HUES64 (cell line): ENCODE measurements around the gene TMEM259.

Experiments
- H3K27ac ChIP-seq: 2 replicates; pipeline ENCODE4 v1.7.0; 2013; ENCODE audit warnings: low read depth, low read length, inconsistent platforms
- H3K27me3 ChIP-seq: 2 replicates; pipeline ENCODE4 v1.6.1; 2013; ENCODE audit warnings: mild to moderate bottlenecking, low read length; ENCODE audit not compliant: insufficient read depth
- H3K36me3 ChIP-seq: 2 replicates; pipeline ENCODE4 v1.6.1; 2013; ENCODE audit warnings: mild to moderate bottlenecking, low read length; ENCODE audit not compliant: insufficient read depth
- H3K4me1 ChIP-seq: 2 replicates; pipeline ENCODE4 v1.6.1; 2013; ENCODE audit warnings: mild to moderate bottlenecking, low read length, moderate library complexity; ENCODE audit not compliant: insufficient read depth
- H3K4me3 ChIP-seq: 2 replicates; pipeline ENCODE4 v1.5.1; 2013; ENCODE audit warnings: mild to moderate bottlenecking, low read length, moderate library complexity
- H3K9ac ChIP-seq: 2 replicates; pipeline ENCODE4 v1.6.1; 2013; ENCODE audit warnings: mild to moderate bottlenecking, low read depth, low read length
- H3K9me3 ChIP-seq: 2 replicates; pipeline ENCODE4 v1.6.1; 2013; ENCODE audit warnings: low read depth, low read length; ENCODE audit not compliant: insufficient read depth
- WGBS: fragments of 150-250, 120-280 bp; methylation state at CpG from one replicate; pipeline ENCODE4 v1.1.7; 2013; ENCODE audit warnings: missing lambda C conversion rate; 5-methylcytosine and 5-hydroxymethylcytosine counted together

The TMEM259 gene

GRCh38 chr19:988510-988909 lies 32.4 kb downstream of the TMEM259 start:
- Histone ChIP-seq H3K9me3 (no peaks in the 10 kb centered on the region), H3K4me1 (peaks cover 2% of the 10 kb centered on the region), H3K36me3 (peaks cover 59% of the 10 kb centered on the region), H3K9ac (no peak overlapping the region), H3K27ac (no peak overlapping the region), H3K27me3 (no peaks in the 10 kb centered on the region), H3K4me3 (no peak overlapping the region)
- WGBS: 88% methylated on average over 15 of the region's 15 CpGs

- H3K27me3 ChIP-seq: no peaks in the 10 kb centered on the region
- H3K9me3 ChIP-seq: no peaks in the 10 kb centered on the region
- H3K36me3 ChIP-seq: peaks cover 54% of the 10 kb centered on the region
- H3K27ac ChIP-seq: no peak overlapping the region
- no peak overlapping the region for H3K9ac ChIP-seq
- WGBS: 75% methylated on average over 14 of the region's 14 CpGs
- no peak overlapping the region for H3K4me3 ChIP-seq
- peaks cover 2% of the 10 kb centered on the region for H3K4me1 ChIP-seq
Measured at GRCh38 chr19:988081-988480, 32.8 kb downstream of the TMEM259 start.

- no peak overlapping the region for H3K9ac ChIP-seq
- no peaks in the 10 kb centered on the region for H3K9me3 ChIP-seq
- H3K27ac ChIP-seq: no peak overlapping the region
- WGBS: 90% methylated on average over 14 of the region's 14 CpGs
- H3K4me3 ChIP-seq: no peak overlapping the region
- no peaks in the 10 kb centered on the region for H3K27me3 ChIP-seq
- H3K36me3 ChIP-seq: peaks cover 44% of the 10 kb centered on the region
- H3K4me1 ChIP-seq: peaks cover 5% of the 10 kb centered on the region
Measured at GRCh38 chr19:986083-986482, 34.8 kb downstream of the TMEM259 start.

- under 1% methylated on average over 78 of the region's 78 CpGs for WGBS
Measured at GRCh38 chr19:984165-984967, 36.6 kb downstream of the TMEM259 start, which contains the start of gene WDR18. TSS of gene WDR18 (plus strand) at chr19:984345. CDS start at chr19:984354, 9 bp downstream.

GRCh38 chr19:982567-983170 lies 38.3 kb downstream of the TMEM259 start:
- WGBS: 7% methylated on average over 46 of the region's 46 CpGs
- H3K4me3 ChIP-seq: 0 out of 2 replicates have a peak overlapping the region, but pooled peaks have one; percentile 22
- peaks cover 14% of the 10 kb centered on the region; the same call in 1 of the 2 replicates for H3K4me1 ChIP-seq
- H3K9ac ChIP-seq: no peak overlapping the region
- no peaks in the 10 kb centered on the region for H3K9me3 ChIP-seq
- H3K27ac ChIP-seq: no peak overlapping the region
- peaks cover 22% of the 10 kb centered on the region for H3K36me3 ChIP-seq
- H3K27me3 ChIP-seq: no peaks in the 10 kb centered on the region

More at GRCh38 chr19:984165-984967, 36.6 kb downstream of the TMEM259 start, which contains the start of gene WDR18:
- peaks cover 31% of the 10 kb centered on the region for H3K36me3 ChIP-seq
- peak within 1 kb of the TSS; percentile 86 for H3K4me3 ChIP-seq
- no peaks in the 10 kb centered on the region for H3K27me3 ChIP-seq
- no peaks in the 10 kb centered on the region for H3K9me3 ChIP-seq
- peak within 1 kb of the TSS; percentile 97 for H3K27ac ChIP-seq
- H3K4me1 ChIP-seq: peaks cover 14% of the 10 kb centered on the region; the same call in 1 of the 2 replicates
- H3K9ac ChIP-seq: peak within 1 kb of the TSS; percentile 98

- Histone ChIP-seq H3K9ac (no peak overlapping the region), H3K4me1 (peaks cover 14% of the 10 kb centered on the region; the same call in 1 of the 2 replicates), H3K27me3 (no peaks in the 10 kb centered on the region), H3K36me3 (no peaks in the 10 kb centered on the region), H3K27ac (peak overlapping the region; percentile 71; the same call in 1 of the 2 replicates), H3K9me3 (no peaks in the 10 kb centered on the region), H3K4me3 (peak overlapping the region; percentile 20; the same call in 1 of the 2 replicates)
- WGBS: 38% methylated on average over 32 of the region's 32 CpGs
Measured at GRCh38 chr19:980133-980998, 40.6 kb downstream of the TMEM259 start.

GRCh38 chr19:979318-979741 lies 41.6 kb downstream of the TMEM259 start:
- WGBS: 83% methylated on average over 19 of the region's 19 CpGs
- no peaks in the 10 kb centered on the region for H3K27me3 ChIP-seq
- H3K4me3 ChIP-seq: no peak overlapping the region
- no peak overlapping the region for H3K9ac ChIP-seq
- H3K9me3 ChIP-seq: no peaks in the 10 kb centered on the region
- no peaks in the 10 kb centered on the region for H3K36me3 ChIP-seq
- H3K27ac ChIP-seq: peak overlapping the region; percentile 55; the same call in 1 of the 2 replicates
- peaks cover 12% of the 10 kb centered on the region; the same call in 1 of the 2 replicates for H3K4me1 ChIP-seq

- H3K9me3 ChIP-seq: no peaks in the 10 kb centered on the region
- peaks cover 10% of the 10 kb centered on the region; the same call in 1 of the 2 replicates for H3K4me1 ChIP-seq
- H3K9ac ChIP-seq: no peak overlapping the region
- H3K4me3 ChIP-seq: no peak overlapping the region
- no peaks in the 10 kb centered on the region for H3K27me3 ChIP-seq
- no peak overlapping the region for H3K27ac ChIP-seq
- WGBS: 90% methylated on average over 24 of the region's 24 CpGs
- H3K36me3 ChIP-seq: peaks cover 5% of the 10 kb centered on the region
Measured at GRCh38 chr19:977058-977464, 43.9 kb downstream of the TMEM259 start.

GRCh38 chr19:976476-976875 lies 44.4 kb downstream of the TMEM259 start:
- Histone ChIP-seq H3K4me3 (no peak overlapping the region), H3K9me3 (no peaks in the 10 kb centered on the region), H3K36me3 (peaks cover 9% of the 10 kb centered on the region), H3K9ac (no peak overlapping the region), H3K27ac (no peak overlapping the region; the same call in 1 of the 2 replicates), H3K27me3 (no peaks in the 10 kb centered on the region), H3K4me1 (peaks cover 10% of the 10 kb centered on the region; the same call in 1 of the 2 replicates)
- WGBS: 87% methylated on average over 10 of the region's 10 CpGs

- H3K9ac ChIP-seq: no peak overlapping the region
- H3K27ac ChIP-seq: no peak overlapping the region
- H3K4me1 ChIP-seq: no peaks in the 10 kb centered on the region
- peaks cover 13% of the 10 kb centered on the region for H3K9me3 ChIP-seq
- H3K27me3 ChIP-seq: no peaks in the 10 kb centered on the region
- 88% methylated on average over 37 of the region's 37 CpGs for WGBS
- H3K36me3 ChIP-seq: peaks cover 26% of the 10 kb centered on the region
- no peak overlapping the region for H3K4me3 ChIP-seq
Measured at GRCh38 chr19:974564-975257, 46.2 kb downstream of the TMEM259 start.
